DOHH2 (cell line): ENCODE measurements around the gene PAQR9.
A peak's percentile ranks its signal among the peaks of the same experiment; 100 is the strongest.

Experiments
- H3F3A ChIP-seq: fragments of 200-600 bp; sonication (generic), shearing (Covaris generic); 2 replicates; pipeline ENCODE4 v1.6.0; 2016; ENCODE audit warnings: antibody characterized with exemption, mild to moderate bottlenecking; ENCODE audit not compliant: control insufficient read depth, insufficient read depth
- H3K27ac ChIP-seq: fragments of 200-600 bp; sonication (generic); 2 replicates; pipeline ENCODE4 v1.5.1; 2014; ENCODE audit warnings: low read depth, mild to moderate bottlenecking, low read length, moderate library complexity
- H3K27me3 ChIP-seq: fragments of 200-600 bp; sonication (generic); 2 replicates; pipeline ENCODE4 v1.6.1; 2014; ENCODE audit warnings: mild to moderate bottlenecking, low read length, mixed read lengths; ENCODE audit not compliant: control insufficient read depth
- H3K36me3 ChIP-seq: fragments of 200-600 bp; sonication (generic); 2 replicates; pipeline ENCODE4 v1.6.1; 2014; ENCODE audit warnings: mild to moderate bottlenecking, low read length, moderate library complexity, mixed read lengths; ENCODE audit not compliant: control insufficient read depth
- H3K4me1 ChIP-seq: fragments of 200-600 bp; sonication (generic); 2 replicates; pipeline ENCODE4 v1.6.1; 2014; ENCODE audit warnings: mild to moderate bottlenecking, low read length, mixed read lengths; ENCODE audit not compliant: control insufficient read depth
- H3K4me2 ChIP-seq: fragments of 200-600 bp; sonication (generic); 2 replicates; pipeline ENCODE4 v1.6.0; 2014; ENCODE audit warnings: mild to moderate bottlenecking, low read length, moderate library complexity
- H3K4me3 ChIP-seq: fragments of 200-600 bp; sonication (generic); 2 replicates; pipeline ENCODE4 v1.5.1; 2014; ENCODE audit warnings: mild to moderate bottlenecking, low read length, mixed read lengths
- H3K79me2 ChIP-seq: fragments of 200-600 bp; sonication (generic); 2 replicates; pipeline ENCODE4 v1.6.1; 2014; ENCODE audit warnings: mild to moderate bottlenecking, low read length, mixed read lengths; ENCODE audit not compliant: control insufficient read depth
- H3K9me2 ChIP-seq: fragments of 200-600 bp; sonication (generic); replicated peaks from 2 replicates; pipeline ENCODE4 v1.6.1; 2014; ENCODE audit warnings: mild to moderate bottlenecking, low read length, mixed read lengths; ENCODE audit not compliant: control insufficient read depth
- H3K9me3 ChIP-seq: fragments of 200-600 bp; sonication (generic); 2 replicates; pipeline ENCODE4 v1.6.1; 2014; ENCODE audit warnings: antibody characterized with exemption, low read length, mixed read lengths; ENCODE audit not compliant: control insufficient read depth, insufficient read depth
- H4K20me1 ChIP-seq: fragments of 200-600 bp; sonication (generic); 2 replicates; pipeline ENCODE4 v1.6.0; 2014; ENCODE audit warnings: low read depth, mild to moderate bottlenecking, antibody characterized with exemption, low read length, moderate library complexity; ENCODE audit not compliant: control insufficient read depth, insufficient read depth
- EZH2phosphoT487 ChIP-seq: fragments of 200-600 bp; sonication (generic); IDR thresholded peaks from 2 replicates; pipeline ENCODE4 v1.6.1; 2017; ENCODE audit warnings: borderline replicate concordance, mild to moderate bottlenecking, antibody characterized with exemption, low read length, moderate library complexity, mixed read lengths
- TF ChIP-seq, protein P1 (sequence below): fragments of 200-600 bp; sonication (generic); IDR thresholded peaks from one replicate; pipeline ENCODE4 v1.5.1; 2014; ENCODE audit warnings: antibody characterized with exemption, mild to moderate bottlenecking, low read depth, low read length; ENCODE audit not compliant: poor library complexity, severe bottlenecking

PAQR9 gene

DNA sequence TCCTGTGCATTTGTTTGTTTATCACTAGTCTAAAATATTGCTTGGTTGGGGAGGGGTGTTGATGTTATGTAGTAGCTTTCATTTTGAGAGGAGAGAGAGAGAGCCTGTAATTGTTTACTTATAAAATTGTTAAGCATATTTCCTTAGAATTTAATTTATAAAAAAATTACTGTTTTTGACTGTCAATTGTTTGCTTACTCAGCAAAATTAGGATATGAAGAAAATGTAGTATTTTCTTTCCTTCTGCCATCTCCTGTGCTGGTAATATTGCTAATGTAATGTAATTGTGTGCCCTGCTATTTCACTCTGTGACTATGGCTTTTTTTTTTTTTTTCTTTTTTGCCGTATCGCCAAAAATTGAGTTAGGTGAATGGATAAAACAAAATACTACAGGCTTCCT lies 41.3 kb upstream of the PAQR9 start:
- no peaks in the 10 kb centered on the region for H3K9me3 ChIP-seq
- H3K27ac ChIP-seq = no peak overlapping the region
- H3K27me3 ChIP-seq = no peaks in the 10 kb centered on the region
- peaks cover 35% of the 10 kb centered on the region for H3K36me3 ChIP-seq
- peak overlapping the region; percentile 25 for H3K4me3 ChIP-seq
- no peaks in the 10 kb centered on the region for H3K9me2 ChIP-seq
- TF ChIP-seq, protein P1, sequence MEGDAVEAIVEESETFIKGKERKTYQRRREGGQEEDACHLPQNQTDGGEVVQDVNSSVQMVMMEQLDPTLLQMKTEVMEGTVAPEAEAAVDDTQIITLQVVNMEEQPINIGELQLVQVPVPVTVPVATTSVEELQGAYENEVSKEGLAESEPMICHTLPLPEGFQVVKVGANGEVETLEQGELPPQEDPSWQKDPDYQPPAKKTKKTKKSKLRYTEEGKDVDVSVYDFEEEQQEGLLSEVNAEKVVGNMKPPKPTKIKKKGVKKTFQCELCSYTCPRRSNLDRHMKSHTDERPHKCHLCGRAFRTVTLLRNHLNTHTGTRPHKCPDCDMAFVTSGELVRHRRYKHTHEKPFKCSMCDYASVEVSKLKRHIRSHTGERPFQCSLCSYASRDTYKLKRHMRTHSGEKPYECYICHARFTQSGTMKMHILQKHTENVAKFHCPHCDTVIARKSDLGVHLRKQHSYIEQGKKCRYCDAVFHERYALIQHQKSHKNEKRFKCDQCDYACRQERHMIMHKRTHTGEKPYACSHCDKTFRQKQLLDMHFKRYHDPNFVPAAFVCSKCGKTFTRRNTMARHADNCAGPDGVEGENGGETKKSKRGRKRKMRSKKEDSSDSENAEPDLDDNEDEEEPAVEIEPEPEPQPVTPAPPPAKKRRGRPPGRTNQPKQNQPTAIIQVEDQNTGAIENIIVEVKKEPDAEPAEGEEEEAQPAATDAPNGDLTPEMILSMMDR = no peak
- no peak for TF ChIP-seq EZH2phosphoT487
- H3K4me2 ChIP-seq = peak overlapping the region; percentile 57
- H4K20me1 ChIP-seq = peaks cover 39% of the 10 kb centered on the region
- peaks cover 98% of the 10 kb centered on the region for H3K79me2 ChIP-seq
- H3F3A ChIP-seq = no peaks in the 10 kb centered on the region; the same call in 1 of the 2 replicates
- peaks cover 65% of the 10 kb centered on the region for H3K4me1 ChIP-seq

DNA sequence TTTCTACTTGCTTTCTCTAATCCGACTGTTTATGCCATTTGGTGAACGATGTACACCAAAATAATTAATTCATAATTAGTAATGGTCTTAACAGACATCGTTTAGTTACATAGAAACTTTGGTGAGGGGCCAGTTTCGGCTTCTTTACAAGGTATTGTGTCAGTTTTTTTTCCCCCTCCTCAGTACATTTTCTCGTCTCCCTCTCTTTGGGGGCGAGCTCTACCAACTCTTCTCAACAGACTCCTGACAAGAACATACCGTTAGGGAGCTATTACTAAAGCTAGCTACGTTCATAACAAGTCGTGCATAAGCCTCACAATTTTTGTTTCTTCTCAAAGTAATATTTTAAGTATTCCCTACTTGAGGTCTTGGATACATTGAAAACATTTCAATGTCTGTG lies 39.3 kb upstream of the PAQR9 start:
- Histone ChIP-seq H3K36me3 (peaks cover 35% of the 10 kb centered on the region), H3K9me3 (no peaks in the 10 kb centered on the region), H4K20me1 (peaks cover 33% of the 10 kb centered on the region), H3K27ac (peak overlapping the region; percentile 77), H3K27me3 (no peaks in the 10 kb centered on the region), H3K4me2 (peak overlapping the region; percentile 87), H3K79me2 (peaks cover 77% of the 10 kb centered on the region), H3K4me3 (peak overlapping the region; percentile 98), H3K9me2 (no peaks in the 10 kb centered on the region), H3K4me1 (peaks cover 57% of the 10 kb centered on the region), H3F3A (no peaks in the 10 kb centered on the region; the same call in 1 of the 2 replicates)
- TF ChIP-seq EZH2phosphoT487 = no peak
- TF ChIP-seq, protein P1 = no peak

DNA sequence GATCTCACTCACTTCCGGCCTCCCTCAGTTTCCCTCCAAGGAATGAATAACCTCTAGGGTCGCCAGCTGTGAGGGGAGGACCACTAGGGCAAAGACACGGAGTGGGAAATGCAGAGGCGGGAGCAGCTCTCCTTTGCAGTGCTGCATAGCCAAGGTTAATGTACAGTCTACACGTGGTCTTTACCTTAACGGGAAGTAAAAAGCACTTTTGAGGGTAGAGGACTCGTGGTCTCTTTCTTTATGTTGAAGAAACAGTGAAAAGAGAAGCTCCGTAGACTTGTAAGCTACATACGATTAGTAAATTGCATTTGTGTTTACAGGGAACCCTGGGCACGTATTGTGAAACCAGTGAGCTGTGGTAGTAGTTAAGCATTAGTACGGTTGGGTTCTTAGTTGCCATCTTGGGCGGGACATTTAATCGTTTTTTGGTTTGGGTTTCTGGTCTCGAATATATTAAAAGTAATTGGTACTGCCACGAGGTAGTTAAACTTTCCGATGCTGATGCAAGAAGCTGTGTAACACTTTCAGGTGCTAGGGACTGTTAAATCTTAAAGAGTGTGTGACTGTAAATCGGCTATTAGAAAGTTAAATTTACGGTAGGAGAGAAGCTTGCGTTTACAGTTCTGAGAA lies 38.7 kb upstream of the PAQR9 start:
- H3K9me3 ChIP-seq = no peaks in the 10 kb centered on the region
- H3K27me3 ChIP-seq = no peaks in the 10 kb centered on the region
- H3F3A ChIP-seq = no peaks in the 10 kb centered on the region
- peaks cover 27% of the 10 kb centered on the region for H4K20me1 ChIP-seq
- peaks cover 72% of the 10 kb centered on the region for H3K79me2 ChIP-seq
- TF ChIP-seq, protein P1 = no peak
- no peak for TF ChIP-seq EZH2phosphoT487
- peak overlapping the region; percentile 98 for H3K4me3 ChIP-seq
- no peaks in the 10 kb centered on the region for H3K9me2 ChIP-seq
- peak overlapping the region; percentile 77 for H3K27ac ChIP-seq
- peaks cover 52% of the 10 kb centered on the region for H3K4me1 ChIP-seq
- peaks cover 35% of the 10 kb centered on the region for H3K36me3 ChIP-seq
- H3K4me2 ChIP-seq = peak overlapping the region; percentile 87
